OCI-LY7 (cell line): ENCODE measurements around the gene MEGF6.

Source experiments
- CTCF ChIP-seq: fragments of 200-600 bp; sonication (generic); conservative IDR thresholded peaks from 2 replicates; pipeline ENCODE4 v1.5.1; 2014; ENCODE audit warnings: mild to moderate bottlenecking, antibody characterized with exemption, low read length, moderate library complexity, mixed read lengths
- EZH2phosphoT487 ChIP-seq: fragments of 200-600 bp; sonication (generic); IDR thresholded peaks from 2 replicates; pipeline ENCODE4 v1.6.1; 2018; ENCODE audit warnings: low read depth, borderline replicate concordance, mild to moderate bottlenecking, mixed run types, antibody characterized with exemption, low read length, moderate library complexity, mixed read lengths

GRCh38 chr1:3571263-3571662 is 40.0 kb downstream of the MEGF6 start:
- no peak for TF ChIP-seq CTCF
- no peak for TF ChIP-seq EZH2phosphoT487
